ENCODE results near the gene ZMYM3.

DNA sequence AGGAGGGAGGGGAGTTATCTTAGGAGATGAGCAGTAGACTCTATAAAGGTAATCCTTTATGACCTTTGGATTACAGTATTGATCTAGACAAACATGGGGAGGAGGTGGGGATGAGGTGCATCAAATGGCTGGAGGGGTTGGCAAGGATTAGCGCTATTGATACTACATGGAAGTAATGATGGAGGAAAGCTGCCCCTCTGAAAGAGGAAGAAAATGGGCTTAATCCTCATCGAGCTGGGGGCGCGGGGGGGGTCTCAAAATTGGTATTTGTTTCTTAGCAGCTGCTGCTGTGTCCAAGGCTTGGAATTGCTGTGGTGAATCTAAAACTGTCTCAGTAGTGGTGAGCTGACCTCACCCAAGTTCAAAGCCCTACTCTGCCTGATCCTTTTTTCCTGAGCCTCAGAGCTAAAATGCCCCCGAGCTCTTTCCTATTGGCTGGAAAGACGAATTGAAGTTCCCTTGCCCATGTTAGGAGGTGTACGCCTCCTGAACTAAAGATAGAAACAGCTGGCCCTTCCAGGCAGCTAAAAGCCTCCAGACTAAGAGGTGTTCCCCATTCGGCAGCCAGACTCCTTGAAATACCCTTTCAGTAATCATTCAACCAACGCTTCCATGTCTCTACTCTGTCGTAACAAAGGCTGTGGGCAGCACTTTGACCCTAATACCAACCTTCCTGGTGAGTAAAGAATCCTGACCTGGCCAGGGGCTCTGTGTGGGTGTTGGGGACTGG is 47.4 kb upstream of the ZMYM3 start, which contains the start of gene ITGB1BP2:
- no peak for TF ChIP-seq CTCF (conservative IDR thresholded peaks at IDR 0.05; ENCODE audit: low read depth in 2 of 2)
- no peak for TF ChIP-seq ZNF331 (CRISPR knock-in tag; IDR thresholded peaks at IDR 0.05; ENCODE audit: low read depth)
- TF ChIP-seq, protein P1, sequence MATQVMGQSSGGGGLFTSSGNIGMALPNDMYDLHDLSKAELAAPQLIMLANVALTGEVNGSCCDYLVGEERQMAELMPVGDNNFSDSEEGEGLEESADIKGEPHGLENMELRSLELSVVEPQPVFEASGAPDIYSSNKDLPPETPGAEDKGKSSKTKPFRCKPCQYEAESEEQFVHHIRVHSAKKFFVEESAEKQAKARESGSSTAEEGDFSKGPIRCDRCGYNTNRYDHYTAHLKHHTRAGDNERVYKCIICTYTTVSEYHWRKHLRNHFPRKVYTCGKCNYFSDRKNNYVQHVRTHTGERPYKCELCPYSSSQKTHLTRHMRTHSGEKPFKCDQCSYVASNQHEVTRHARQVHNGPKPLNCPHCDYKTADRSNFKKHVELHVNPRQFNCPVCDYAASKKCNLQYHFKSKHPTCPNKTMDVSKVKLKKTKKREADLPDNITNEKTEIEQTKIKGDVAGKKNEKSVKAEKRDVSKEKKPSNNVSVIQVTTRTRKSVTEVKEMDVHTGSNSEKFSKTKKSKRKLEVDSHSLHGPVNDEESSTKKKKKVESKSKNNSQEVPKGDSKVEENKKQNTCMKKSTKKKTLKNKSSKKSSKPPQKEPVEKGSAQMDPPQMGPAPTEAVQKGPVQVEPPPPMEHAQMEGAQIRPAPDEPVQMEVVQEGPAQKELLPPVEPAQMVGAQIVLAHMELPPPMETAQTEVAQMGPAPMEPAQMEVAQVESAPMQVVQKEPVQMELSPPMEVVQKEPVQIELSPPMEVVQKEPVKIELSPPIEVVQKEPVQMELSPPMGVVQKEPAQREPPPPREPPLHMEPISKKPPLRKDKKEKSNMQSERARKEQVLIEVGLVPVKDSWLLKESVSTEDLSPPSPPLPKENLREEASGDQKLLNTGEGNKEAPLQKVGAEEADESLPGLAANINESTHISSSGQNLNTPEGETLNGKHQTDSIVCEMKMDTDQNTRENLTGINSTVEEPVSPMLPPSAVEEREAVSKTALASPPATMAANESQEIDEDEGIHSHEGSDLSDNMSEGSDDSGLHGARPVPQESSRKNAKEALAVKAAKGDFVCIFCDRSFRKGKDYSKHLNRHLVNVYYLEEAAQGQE (IDR thresholded peaks at IDR 0.05; ENCODE audit: unreplicated experiment), result no peak
- TF ChIP-seq ZNF114 (CRISPR knock-in tag; IDR thresholded peaks at IDR 0.05), result no peak
- TF ChIP-seq POLR2AphosphoS5 (IDR thresholded peaks at IDR 0.05; ENCODE audit: low read depth), result peak; percentile 63; the same call in 1 of the 2 replicates
- TF ChIP-seq CREB1 (CRISPR knock-in tag; IDR thresholded peaks at IDR 0.05; ENCODE audit: low read depth), result no peak
- TF ChIP-seq EZH2 (IDR thresholded peaks at IDR 0.05; ENCODE audit: low read depth, unreplicated experiment), result no peak
- TF ChIP-seq EZH2phosphoT487 (IDR thresholded peaks at IDR 0.05; ENCODE audit: unreplicated experiment), result no peak
- no peak for TF ChIP-seq JUNB (IDR thresholded peaks at IDR 0.05; ENCODE audit: unreplicated experiment)
